ENCODE data around the gene RAB7B. TPM values are rescaled to one million over a fixed set of nuclear protein-coding genes. Genes with fewer than 3 reads are reported as not detected.

The RAB7B gene
- total RNA-seq, 4 donors from 2014 or later, result 6.0 to 37.2 (median 24.0) TPM

- intact Hi-C loops (cut with DNase I; ENCODE audit: low total_unique reads), result no loop called here
- no peak overlapping the region for H3K4me3 ChIP-seq (ENCODE audit: low read depth, poor library complexity, severe bottlenecking)
- 54 to 55% methylated on average over 8 of the region's 8 CpGs for WGBS, 2 donors
- TF ChIP-seq, protein P1, sequence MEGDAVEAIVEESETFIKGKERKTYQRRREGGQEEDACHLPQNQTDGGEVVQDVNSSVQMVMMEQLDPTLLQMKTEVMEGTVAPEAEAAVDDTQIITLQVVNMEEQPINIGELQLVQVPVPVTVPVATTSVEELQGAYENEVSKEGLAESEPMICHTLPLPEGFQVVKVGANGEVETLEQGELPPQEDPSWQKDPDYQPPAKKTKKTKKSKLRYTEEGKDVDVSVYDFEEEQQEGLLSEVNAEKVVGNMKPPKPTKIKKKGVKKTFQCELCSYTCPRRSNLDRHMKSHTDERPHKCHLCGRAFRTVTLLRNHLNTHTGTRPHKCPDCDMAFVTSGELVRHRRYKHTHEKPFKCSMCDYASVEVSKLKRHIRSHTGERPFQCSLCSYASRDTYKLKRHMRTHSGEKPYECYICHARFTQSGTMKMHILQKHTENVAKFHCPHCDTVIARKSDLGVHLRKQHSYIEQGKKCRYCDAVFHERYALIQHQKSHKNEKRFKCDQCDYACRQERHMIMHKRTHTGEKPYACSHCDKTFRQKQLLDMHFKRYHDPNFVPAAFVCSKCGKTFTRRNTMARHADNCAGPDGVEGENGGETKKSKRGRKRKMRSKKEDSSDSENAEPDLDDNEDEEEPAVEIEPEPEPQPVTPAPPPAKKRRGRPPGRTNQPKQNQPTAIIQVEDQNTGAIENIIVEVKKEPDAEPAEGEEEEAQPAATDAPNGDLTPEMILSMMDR (IDR thresholded peaks at IDR 0.05), result no peak
- no peak for TF ChIP-seq POLR2A (IDR thresholded peaks at IDR 0.05)
- DNase-seq (ENCODE audit: low spot score in 2 of 2), result peak in 1 of 2 donors; percentile 61
Measured at GRCh38 chr1:206005778-206006180, 2.6 kb upstream of the RAB7B start.

- TF ChIP-seq, protein P1 (IDR thresholded peaks at IDR 0.05), result no peak
- TF ChIP-seq POLR2A (IDR thresholded peaks at IDR 0.05), result no peak
- WGBS, 2 donors, result 38 to 76% methylated on average over 7 of the region's 7 CpGs
- no peak overlapping the region for H3K4me3 ChIP-seq (ENCODE audit: low read depth, poor library complexity, severe bottlenecking)
- intact Hi-C loops (cut with DNase I; ENCODE audit: low total_unique reads), result no loop called here
- peak in 1 of 2 donors; percentile 65 for DNase-seq (ENCODE audit: low spot score in 2 of 2)
Measured at GRCh38 chr1:206005234-206005633, 2.0 kb upstream of the RAB7B start.

- peak; percentile 79 to 86 for DNase-seq (ENCODE audit: low spot score in 2 of 2)
- intact Hi-C loops (cut with DNase I; ENCODE audit: low total_unique reads), result no loop called here
- WGBS, 2 donors, result 48 to 54% methylated on average over 12 of the region's 12 CpGs
- no peak for TF ChIP-seq POLR2A (IDR thresholded peaks at IDR 0.05)
- TF ChIP-seq, protein P1 (IDR thresholded peaks at IDR 0.05), result no peak
- H3K4me3 ChIP-seq (ENCODE audit: low read depth, poor library complexity, severe bottlenecking), result no peak overlapping the region
Measured at GRCh38 chr1:206004826-206005225, 1.6 kb upstream of the RAB7B start.

- WGBS, 2 donors, result 76 to 77% methylated on average over 7 of the region's 7 CpGs
- H3K4me3 ChIP-seq (ENCODE audit: low read depth, poor library complexity, severe bottlenecking), result no peak overlapping the region
- intact Hi-C loops (cut with DNase I; ENCODE audit: low total_unique reads), result no loop called here
- no peak for TF ChIP-seq POLR2A (IDR thresholded peaks at IDR 0.05)
- TF ChIP-seq, protein P1 (IDR thresholded peaks at IDR 0.05), result no peak
- DNase-seq (ENCODE audit: low spot score in 2 of 2), result peak in 1 of 2 donors; percentile 15
Measured at GRCh38 chr1:206003854-206004800, 932 bp upstream of the RAB7B start.

DNA sequence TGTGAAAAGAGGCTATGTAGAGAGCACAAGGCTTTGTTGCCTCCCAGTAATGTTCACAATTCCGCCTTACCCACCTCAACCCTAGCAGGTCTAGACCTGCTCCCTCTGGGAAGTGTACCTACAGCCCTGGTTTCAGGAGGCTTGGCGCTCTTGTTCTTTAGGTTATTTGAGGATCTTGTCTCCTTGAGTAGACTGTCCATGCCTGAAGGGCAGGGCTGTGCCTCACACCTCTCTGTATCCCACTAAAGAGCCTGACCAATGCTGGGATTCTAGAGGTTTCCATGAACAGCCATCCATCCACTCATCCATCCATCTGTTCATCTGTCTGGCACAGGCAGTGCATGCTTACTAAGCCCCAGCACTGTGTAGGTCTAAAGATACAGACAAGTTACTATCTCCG is 1.0 kb downstream of the RAB7B start:
- no peak overlapping the region for H3K4me3 ChIP-seq (ENCODE audit: low read depth, poor library complexity, severe bottlenecking)
- TF ChIP-seq, protein P1 (IDR thresholded peaks at IDR 0.05), result no peak
- no peak for TF ChIP-seq POLR2A (IDR thresholded peaks at IDR 0.05)
- intact Hi-C loops (cut with DNase I; ENCODE audit: low total_unique reads), result no loop called here
- 48 to 54% methylated on average over 3 of the region's 3 CpGs for WGBS, 2 donors
- DNase-seq (ENCODE audit: low spot score in 2 of 2), result peak; percentile 51 to 75

Data from lower leg skin (tissue), 4 donors.